CD1c-positive myeloid dendritic cell (primary cell): ENCODE measurements around the gene LIMCH1.
"Not testable (repeated sequence)": the region's sequence is repeated elsewhere in the genome, so short reads cannot be mapped to it uniquely, and the experiment has no call there.

Experiments used
- DNase-seq: peaks from one replicate; pipeline ENCODE4 v3.0.0-alpha.2; 2016; ENCODE audit errors: extremely low spot score

LIMCH1 gene

GRCh38 chr4:41642746-41643145 is 104.8 kb downstream of the LIMCH1 start:
- not testable (repeated sequence) for DNase-seq

- no peak for DNase-seq
Observed at GRCh38 chr4:41643331-41643730, 105.4 kb downstream of the LIMCH1 start.

- DNase-seq: peak; percentile 60
Observed at GRCh38 chr4:41644288-41644914, 106.4 kb downstream of the LIMCH1 start.

GRCh38 chr4:41644915-41645295 is 106.9 kb downstream of the LIMCH1 start:
- no peak for DNase-seq

GRCh38 chr4:41645728-41646390 is 107.9 kb downstream of the LIMCH1 start:
- DNase-seq: peak; percentile 42

GRCh38 chr4:41646862-41647261 is 108.9 kb downstream of the LIMCH1 start:
- no peak for DNase-seq

GRCh38 chr4:41647383-41647782 is 109.4 kb downstream of the LIMCH1 start:
- peak; percentile 70 for DNase-seq

GRCh38 chr4:41651150-41651549 is 113.2 kb downstream of the LIMCH1 start:
- peak; percentile 74 for DNase-seq

- DNase-seq: no peak
Observed at GRCh38 chr4:41652971-41653370, 115.0 kb downstream of the LIMCH1 start.

GRCh38 chr4:41653523-41653922 is 115.6 kb downstream of the LIMCH1 start:
- DNase-seq: no peak

GRCh38 chr4:41655177-41655576 is 117.2 kb downstream of the LIMCH1 start:
- peak; percentile 26 for DNase-seq

GRCh38 chr4:41656106-41656505 is 118.1 kb downstream of the LIMCH1 start:
- DNase-seq: no peak

- DNase-seq: no peak
Observed at GRCh38 chr4:41656572-41657520, 118.9 kb downstream of the LIMCH1 start.

- no peak for DNase-seq
Observed at GRCh38 chr4:41657561-41657960, 119.6 kb downstream of the LIMCH1 start.

- no peak for DNase-seq
Observed at GRCh38 chr4:41658163-41658562, 120.2 kb downstream of the LIMCH1 start.

GRCh38 chr4:41660352-41660751 is 122.4 kb downstream of the LIMCH1 start:
- DNase-seq: no peak

- peak; percentile 69 for DNase-seq
Observed at GRCh38 chr4:41661442-41662076, 123.6 kb downstream of the LIMCH1 start.

GRCh38 chr4:41665636-41666207 is 127.8 kb downstream of the LIMCH1 start:
- no peak for DNase-seq

GRCh38 chr4:41668024-41668423 is 130.1 kb downstream of the LIMCH1 start:
- DNase-seq: no peak

GRCh38 chr4:41670530-41670929 is 132.6 kb downstream of the LIMCH1 start:
- no peak for DNase-seq

GRCh38 chr4:41670982-41671381 is 133.0 kb downstream of the LIMCH1 start:
- no peak for DNase-seq
